ENCODE results near the gene PARVB.

Gene PARVB

DNA sequence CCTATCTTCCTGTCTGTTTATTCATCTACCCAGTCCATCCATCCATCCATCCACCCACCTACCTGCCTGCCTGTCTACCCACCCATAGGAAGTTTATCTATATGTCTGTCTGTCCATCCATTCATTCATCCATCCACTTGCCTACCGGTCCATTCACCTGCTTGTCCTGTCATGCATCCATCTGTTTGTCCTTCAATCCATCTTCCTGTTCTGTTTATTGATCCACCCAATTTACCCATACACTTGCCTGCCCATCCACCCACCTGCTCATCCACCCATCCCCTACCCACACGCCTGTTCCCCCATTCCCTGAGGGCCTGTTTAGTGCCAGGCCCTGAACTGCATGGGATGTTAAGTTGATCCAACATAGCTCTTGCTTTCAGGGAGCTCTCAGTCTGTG lies 175.1 kb downstream of the PARVB start:
- Histone ChIP-seq H3K4me1 (peaks cover 2% of the 10 kb centered on the region), H3K4me3 (ENCODE audit: low read depth, low read length) (no peak overlapping the region), H3K9me3 (no peaks in the 10 kb centered on the region), H3K36me3 (no peaks in the 10 kb centered on the region), H3K27me3 (no peaks in the 10 kb centered on the region)
- DNase-seq, result no peak
- TF ChIP-seq, protein P1, sequence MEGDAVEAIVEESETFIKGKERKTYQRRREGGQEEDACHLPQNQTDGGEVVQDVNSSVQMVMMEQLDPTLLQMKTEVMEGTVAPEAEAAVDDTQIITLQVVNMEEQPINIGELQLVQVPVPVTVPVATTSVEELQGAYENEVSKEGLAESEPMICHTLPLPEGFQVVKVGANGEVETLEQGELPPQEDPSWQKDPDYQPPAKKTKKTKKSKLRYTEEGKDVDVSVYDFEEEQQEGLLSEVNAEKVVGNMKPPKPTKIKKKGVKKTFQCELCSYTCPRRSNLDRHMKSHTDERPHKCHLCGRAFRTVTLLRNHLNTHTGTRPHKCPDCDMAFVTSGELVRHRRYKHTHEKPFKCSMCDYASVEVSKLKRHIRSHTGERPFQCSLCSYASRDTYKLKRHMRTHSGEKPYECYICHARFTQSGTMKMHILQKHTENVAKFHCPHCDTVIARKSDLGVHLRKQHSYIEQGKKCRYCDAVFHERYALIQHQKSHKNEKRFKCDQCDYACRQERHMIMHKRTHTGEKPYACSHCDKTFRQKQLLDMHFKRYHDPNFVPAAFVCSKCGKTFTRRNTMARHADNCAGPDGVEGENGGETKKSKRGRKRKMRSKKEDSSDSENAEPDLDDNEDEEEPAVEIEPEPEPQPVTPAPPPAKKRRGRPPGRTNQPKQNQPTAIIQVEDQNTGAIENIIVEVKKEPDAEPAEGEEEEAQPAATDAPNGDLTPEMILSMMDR (IDR thresholded peaks at IDR 0.05; ENCODE audit: low read depth, low read length), result no peak

GRCh38 chr22:44199866-44200265 lies 175.8 kb downstream of the PARVB start:
- Histone ChIP-seq H3K9me3 (no peaks in the 10 kb centered on the region; the same call in 1 of the 2 replicates), H3K4me3 (ENCODE audit: low read depth, low read length) (no peak overlapping the region), H3K4me1 (peaks cover 2% of the 10 kb centered on the region), H3K27me3 (no peaks in the 10 kb centered on the region), H3K36me3 (no peaks in the 10 kb centered on the region)
- TF ChIP-seq, protein P1 (IDR thresholded peaks at IDR 0.05; ENCODE audit: low read depth, low read length), result no peak
- DNase-seq, result no peak

DNA sequence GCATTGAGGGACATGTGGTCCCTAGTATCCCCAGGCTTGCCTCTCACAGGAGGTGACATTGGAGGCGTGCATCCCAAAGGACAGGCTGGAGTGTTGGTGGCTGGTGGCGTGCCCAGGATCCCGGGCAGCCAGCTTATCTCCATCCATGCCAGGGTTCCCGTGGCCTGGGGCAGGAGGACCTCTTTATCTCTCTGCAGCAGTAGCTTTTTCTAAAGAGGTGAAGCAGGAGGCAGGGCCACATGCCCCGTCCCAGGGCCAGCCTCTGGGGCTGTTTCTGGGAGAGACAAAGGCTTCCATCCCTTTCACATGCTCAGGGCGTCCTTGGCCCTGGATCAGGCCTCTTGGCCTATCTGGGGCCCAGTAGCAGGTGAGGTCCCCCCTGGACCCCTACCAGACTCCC lies 176.3 kb downstream of the PARVB start:
- H3K4me3 ChIP-seq (ENCODE audit: low read depth, low read length), result no peak overlapping the region
- peaks cover 2% of the 10 kb centered on the region for H3K4me1 ChIP-seq
- DNase-seq, result no peak
- H3K36me3 ChIP-seq, result no peaks in the 10 kb centered on the region
- no peaks in the 10 kb centered on the region for H3K27me3 ChIP-seq
- H3K9me3 ChIP-seq, result no peaks in the 10 kb centered on the region; the same call in 1 of the 2 replicates
- TF ChIP-seq, protein P1 (IDR thresholded peaks at IDR 0.05; ENCODE audit: low read depth, low read length), result no peak

GRCh38 chr22:44200855-44201550 lies 176.9 kb downstream of the PARVB start:
- Histone ChIP-seq H3K4me1 (peaks cover 2% of the 10 kb centered on the region), H3K36me3 (no peaks in the 10 kb centered on the region), H3K4me3 (ENCODE audit: low read depth, low read length) (no peak overlapping the region), H3K9me3 (no peaks in the 10 kb centered on the region; the same call in 1 of the 2 replicates), H3K27me3 (no peaks in the 10 kb centered on the region)
- TF ChIP-seq, protein P1 (IDR thresholded peaks at IDR 0.05; ENCODE audit: low read depth, low read length), result no peak
- no peak for DNase-seq

DNA sequence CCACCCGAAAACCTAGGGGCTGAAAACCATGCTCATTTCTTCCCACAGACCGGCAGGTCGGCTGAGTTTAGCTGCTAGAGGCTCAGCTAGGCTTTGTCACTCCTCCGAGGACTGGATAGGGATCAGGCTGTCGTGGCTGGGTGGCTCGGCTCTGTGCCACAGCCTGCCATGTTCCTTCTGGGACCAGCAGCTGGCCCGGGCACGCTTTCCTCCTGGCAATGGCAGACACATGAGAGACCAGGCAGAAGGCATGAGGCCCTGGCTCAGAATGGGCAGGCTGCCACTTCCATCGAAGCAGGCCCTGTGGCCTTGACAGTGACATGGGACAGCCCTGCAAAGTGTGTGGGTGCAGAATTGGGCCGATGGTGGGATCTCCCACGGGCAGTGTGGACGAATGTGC lies 177.6 kb downstream of the PARVB start:
- H3K4me3 ChIP-seq (ENCODE audit: low read depth, low read length), result no peak overlapping the region
- peaks cover 2% of the 10 kb centered on the region for H3K4me1 ChIP-seq
- TF ChIP-seq, protein P1 (IDR thresholded peaks at IDR 0.05; ENCODE audit: low read depth, low read length), result no peak
- H3K36me3 ChIP-seq, result no peaks in the 10 kb centered on the region
- H3K9me3 ChIP-seq, result no peaks in the 10 kb centered on the region; the same call in 1 of the 2 replicates
- no peaks in the 10 kb centered on the region for H3K27me3 ChIP-seq
- no peak for DNase-seq

- DNase-seq, result no peak
- H3K27me3 ChIP-seq, result no peaks in the 10 kb centered on the region
- H3K36me3 ChIP-seq, result no peaks in the 10 kb centered on the region
- no peaks in the 10 kb centered on the region; the same call in 1 of the 2 replicates for H3K9me3 ChIP-seq
- no peak overlapping the region for H3K4me3 ChIP-seq (ENCODE audit: low read depth, low read length)
- H3K4me1 ChIP-seq, result peaks cover 2% of the 10 kb centered on the region
- TF ChIP-seq, protein P1 (IDR thresholded peaks at IDR 0.05; ENCODE audit: low read depth, low read length), result no peak
Measured at GRCh38 chr22:44202261-44202789, 178.2 kb downstream of the PARVB start.
